ENCODE measurements around the gene TMPRSS13. TPM values are rescaled to one million over a fixed set of nuclear protein-coding genes. Genes with fewer than 3 reads are reported as not detected.

TMPRSS13 gene
- total RNA-seq, 1 donor from 2014 or later = 1.5 TPM

DNA sequence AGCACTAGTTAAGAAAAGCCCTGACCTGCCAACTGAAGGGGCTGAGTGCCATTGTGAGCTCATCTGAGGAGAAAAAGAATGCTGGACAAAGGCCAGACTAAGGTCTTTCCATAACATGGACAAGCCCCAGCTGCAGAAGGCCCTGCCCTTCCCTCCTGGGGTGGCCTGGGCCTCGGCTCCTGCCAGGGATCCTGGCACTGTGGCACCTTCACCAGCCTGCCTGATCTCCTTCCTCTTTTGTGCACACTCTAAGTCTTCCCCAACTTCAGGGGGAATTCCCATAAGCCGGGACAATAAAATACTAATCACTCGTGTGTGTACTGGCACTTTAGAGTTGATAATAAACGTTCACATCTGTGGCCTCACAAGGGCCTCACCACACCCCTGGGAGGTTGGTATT lies 9.9 kb downstream of the TMPRSS13 start:
- Mint-ChIP-seq H3K36me3 (ENCODE audit: low read depth) (no peaks in the 10 kb centered on the region), H3K27ac (peak overlapping the region; percentile 1), H3K27me3 (no peaks in the 10 kb centered on the region), H3K9me3 (no peaks in the 10 kb centered on the region), H3K4me1 (peaks cover 10% of the 10 kb centered on the region), H3K4me3 (no peak overlapping the region)
- intact Hi-C loops (cut with micrococcal nuclease) = no loop called here
- DNase-seq = no peak

DNA sequence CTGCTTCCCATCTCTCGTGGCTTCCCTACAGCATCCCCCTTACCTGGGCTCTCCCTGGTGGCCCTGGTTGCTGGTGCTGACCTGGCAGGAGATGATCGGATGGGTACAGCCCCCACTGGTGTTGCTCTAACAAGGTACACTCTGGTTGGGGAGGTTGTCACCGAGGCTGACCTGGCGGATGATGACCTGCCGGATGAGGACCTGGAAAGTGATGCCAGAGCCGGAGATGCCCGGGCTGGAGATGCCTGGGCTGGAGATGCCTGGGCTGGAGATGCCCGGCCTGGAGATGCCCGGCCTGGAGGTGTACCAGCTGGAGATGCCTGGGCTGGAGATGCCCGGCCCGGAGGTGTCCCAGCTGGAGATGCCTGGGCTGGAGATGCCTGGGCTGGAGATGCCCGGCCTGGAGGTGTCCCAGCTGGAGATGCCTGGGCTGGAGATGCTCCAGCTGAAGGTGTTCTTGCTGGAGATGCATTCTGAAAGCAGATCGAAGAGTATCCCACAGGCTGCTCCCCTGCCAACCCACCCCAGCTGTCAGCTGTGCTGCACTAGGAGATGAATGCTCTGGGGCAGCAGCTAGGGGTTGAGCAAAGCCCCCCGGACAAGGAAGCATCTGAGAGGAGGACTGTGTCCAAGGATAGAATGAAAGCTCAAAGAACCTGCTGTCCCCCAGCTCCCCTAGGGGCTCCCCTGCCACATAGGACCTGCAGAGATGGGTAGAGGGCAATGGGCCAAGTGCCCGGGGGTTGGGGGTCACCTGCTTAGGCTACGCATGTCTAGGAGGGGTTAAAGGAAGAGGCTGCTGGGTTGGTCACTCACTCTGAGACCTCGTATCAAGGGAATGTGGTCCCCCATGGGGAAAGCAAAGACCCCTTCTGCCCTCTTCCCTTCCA lies 10.6 kb downstream of the TMPRSS13 start:
- Mint-ChIP-seq H3K4me3 (no peak overlapping the region), H3K36me3 (ENCODE audit: low read depth) (no peaks in the 10 kb centered on the region), H3K27me3 (no peaks in the 10 kb centered on the region), H3K9me3 (no peaks in the 10 kb centered on the region), H3K27ac (no peak overlapping the region), H3K4me1 (peaks cover 10% of the 10 kb centered on the region)
- intact Hi-C loops (cut with micrococcal nuclease) = no loop called here
- no peak for DNase-seq

DNA sequence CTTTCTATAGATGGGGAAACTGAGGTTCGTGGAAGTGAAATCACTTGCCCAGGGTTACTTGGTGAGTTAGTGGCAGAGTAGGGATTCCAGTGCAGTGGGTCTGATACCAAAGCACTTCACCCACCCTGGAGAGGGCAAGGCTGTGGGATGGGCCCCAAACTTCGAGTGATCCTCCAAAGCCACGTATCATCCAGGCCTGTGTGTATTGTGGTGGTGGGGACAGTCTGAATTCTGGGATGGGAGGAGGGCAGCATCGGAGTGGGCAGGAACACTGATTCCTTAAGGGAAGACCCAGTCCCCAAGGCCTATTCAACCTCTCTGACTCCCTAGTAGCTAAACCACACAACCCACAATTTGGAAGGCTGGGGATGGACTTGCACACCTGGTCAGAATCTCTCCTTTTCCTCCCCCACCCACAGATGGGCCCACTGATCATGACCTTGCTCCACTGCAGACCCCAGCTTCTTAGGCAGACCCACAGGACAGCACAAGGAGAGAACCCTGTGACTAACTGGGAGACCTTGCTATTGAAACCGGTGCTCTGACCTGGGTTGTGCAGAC lies 11.5 kb downstream of the TMPRSS13 start:
- Mint-ChIP-seq H3K4me3 (no peak overlapping the region), H3K27ac (no peak overlapping the region), H3K27me3 (no peaks in the 10 kb centered on the region), H3K9me3 (no peaks in the 10 kb centered on the region), H3K36me3 (ENCODE audit: low read depth) (no peaks in the 10 kb centered on the region), H3K4me1 (peaks cover 10% of the 10 kb centered on the region)
- DNase-seq = no peak
- intact Hi-C loops (cut with micrococcal nuclease) = no loop called here

DNA sequence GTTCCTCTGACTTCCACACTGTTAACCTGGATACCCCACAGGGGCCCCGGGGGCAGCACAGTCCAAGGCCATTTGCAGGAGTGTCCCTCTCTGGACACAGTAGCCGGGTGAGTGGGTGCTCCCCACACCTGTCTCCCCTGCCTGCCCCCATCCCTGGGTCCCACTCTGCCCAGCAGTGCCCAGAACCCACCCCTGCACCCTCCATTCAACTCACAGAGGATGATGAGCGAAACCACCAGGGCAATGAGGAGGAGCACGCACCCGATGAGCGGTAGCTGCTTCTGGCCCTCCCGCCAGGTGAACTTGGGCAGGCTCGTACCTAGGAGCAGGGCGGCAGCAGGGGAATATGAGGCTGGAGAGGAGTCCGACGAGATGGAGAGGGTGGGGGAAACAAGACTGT lies 12.2 kb downstream of the TMPRSS13 start:
- Mint-ChIP-seq H3K4me1 (peaks cover 10% of the 10 kb centered on the region), H3K4me3 (no peak overlapping the region), H3K27ac (no peak overlapping the region), H3K9me3 (no peaks in the 10 kb centered on the region), H3K36me3 (ENCODE audit: low read depth) (no peaks in the 10 kb centered on the region), H3K27me3 (no peaks in the 10 kb centered on the region)
- no peak for DNase-seq
- intact Hi-C loops (cut with micrococcal nuclease) = no loop called here

DNA sequence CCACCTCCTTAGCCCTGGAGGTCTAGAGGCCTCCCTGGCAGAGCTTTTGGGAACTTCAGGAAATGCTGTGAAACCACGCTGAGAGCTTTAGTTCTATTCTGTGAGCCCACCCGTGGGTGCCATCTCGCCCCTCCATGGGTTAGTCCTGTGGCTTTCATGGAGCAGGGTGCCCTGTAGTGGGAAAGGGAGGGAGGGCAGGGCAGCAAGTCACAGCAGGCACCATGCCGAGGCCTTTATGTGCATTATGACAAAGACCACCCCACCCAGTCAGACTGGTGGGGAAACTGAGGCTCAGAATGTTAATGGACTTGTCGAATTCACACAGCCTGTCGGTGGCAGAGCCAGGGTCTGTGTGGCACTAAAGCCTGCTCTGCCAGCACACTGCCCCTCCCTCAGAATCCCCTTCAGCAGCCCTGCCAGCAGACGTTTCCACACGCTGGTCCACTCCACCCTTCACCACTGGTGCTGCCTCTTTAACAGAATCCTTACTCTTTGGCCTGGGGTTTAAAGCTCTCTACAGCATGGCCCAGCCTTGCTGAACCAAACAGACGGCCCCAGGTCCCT lies 13.4 kb downstream of the TMPRSS13 start:
- H3K4me1 Mint-ChIP-seq = peaks cover 10% of the 10 kb centered on the region
- no peak for DNase-seq
- intact Hi-C loops (cut with micrococcal nuclease) = loop anchor here (2.0 kb wide), 1 partner anchor 15 kb away; no protein-coding TSS in a partner anchor
- H3K27me3 Mint-ChIP-seq = no peaks in the 10 kb centered on the region
- no peaks in the 10 kb centered on the region for H3K9me3 Mint-ChIP-seq
- H3K27ac Mint-ChIP-seq = no peak overlapping the region
- H3K36me3 Mint-ChIP-seq (ENCODE audit: low read depth) = no peaks in the 10 kb centered on the region
- no peak overlapping the region for H3K4me3 Mint-ChIP-seq

DNA sequence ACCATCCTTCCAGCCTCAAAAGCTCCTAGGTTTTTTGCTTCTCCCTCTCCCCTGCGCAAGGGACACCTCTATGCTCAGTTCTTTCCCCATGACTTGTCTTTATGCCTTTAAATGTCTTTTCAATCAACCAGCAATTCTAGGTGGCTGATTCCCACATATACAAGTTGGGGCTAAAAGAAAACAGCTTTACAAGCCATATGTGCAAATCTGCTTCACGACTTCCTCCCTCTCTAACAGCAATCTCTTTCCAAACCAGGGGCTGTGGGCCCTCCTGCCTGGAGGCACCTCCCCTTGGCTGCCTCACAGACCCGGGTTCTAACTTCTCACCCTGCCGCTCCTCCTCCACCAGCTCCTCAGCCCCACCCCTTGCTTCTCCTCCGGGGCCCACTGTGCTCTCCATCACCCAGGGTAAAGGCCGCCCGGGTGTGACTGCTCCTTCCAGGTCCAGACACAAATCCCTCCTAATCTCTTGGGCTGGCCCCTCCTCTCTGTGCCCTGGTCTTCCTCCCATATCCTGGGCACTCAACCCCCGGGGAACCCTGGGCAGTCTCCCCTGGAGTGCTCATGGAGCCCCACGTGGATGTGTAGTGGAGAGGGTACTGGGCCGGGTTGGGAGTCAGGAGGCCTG lies 14.1 kb downstream of the TMPRSS13 start:
- intact Hi-C loops (cut with micrococcal nuclease) = loop anchor here (2.0 kb wide), 1 partner anchor 16 kb away; no protein-coding TSS in a partner anchor
- Mint-ChIP-seq H3K4me3 (no peak overlapping the region), H3K36me3 (ENCODE audit: low read depth) (no peaks in the 10 kb centered on the region), H3K27ac (no peak overlapping the region), H3K9me3 (no peaks in the 10 kb centered on the region), H3K4me1 (peaks cover 9% of the 10 kb centered on the region), H3K27me3 (no peaks in the 10 kb centered on the region)
- no peak for DNase-seq

DNA sequence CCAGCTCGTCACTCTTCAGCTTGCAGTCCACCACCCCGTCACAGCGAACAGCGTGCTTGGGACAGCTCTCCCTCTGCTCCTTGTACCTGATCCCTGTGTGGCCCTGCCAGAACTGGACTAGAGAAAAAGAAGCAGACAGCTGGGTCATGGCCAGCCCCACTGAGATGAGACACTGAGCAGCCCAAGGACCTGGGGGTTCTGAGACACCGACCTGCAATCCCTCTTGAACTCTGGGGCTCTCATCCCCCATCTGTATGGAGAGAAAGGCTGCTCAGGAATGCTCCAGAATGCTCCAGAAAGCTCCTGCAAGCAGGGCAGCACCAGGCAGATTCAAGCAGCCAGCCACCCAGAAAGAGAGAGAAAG lies 14.8 kb downstream of the TMPRSS13 start:
- H3K4me3 Mint-ChIP-seq = no peak overlapping the region
- intact Hi-C loops (cut with micrococcal nuclease) = loop anchor here (2.0 kb wide), 1 partner anchor 16 kb away; no protein-coding TSS in a partner anchor
- no peak for DNase-seq
- H3K9me3 Mint-ChIP-seq = no peaks in the 10 kb centered on the region
- no peak overlapping the region for H3K27ac Mint-ChIP-seq
- no peaks in the 10 kb centered on the region for H3K27me3 Mint-ChIP-seq
- peaks cover 4% of the 10 kb centered on the region for H3K4me1 Mint-ChIP-seq
- no peaks in the 10 kb centered on the region for H3K36me3 Mint-ChIP-seq (ENCODE audit: low read depth)

DNA sequence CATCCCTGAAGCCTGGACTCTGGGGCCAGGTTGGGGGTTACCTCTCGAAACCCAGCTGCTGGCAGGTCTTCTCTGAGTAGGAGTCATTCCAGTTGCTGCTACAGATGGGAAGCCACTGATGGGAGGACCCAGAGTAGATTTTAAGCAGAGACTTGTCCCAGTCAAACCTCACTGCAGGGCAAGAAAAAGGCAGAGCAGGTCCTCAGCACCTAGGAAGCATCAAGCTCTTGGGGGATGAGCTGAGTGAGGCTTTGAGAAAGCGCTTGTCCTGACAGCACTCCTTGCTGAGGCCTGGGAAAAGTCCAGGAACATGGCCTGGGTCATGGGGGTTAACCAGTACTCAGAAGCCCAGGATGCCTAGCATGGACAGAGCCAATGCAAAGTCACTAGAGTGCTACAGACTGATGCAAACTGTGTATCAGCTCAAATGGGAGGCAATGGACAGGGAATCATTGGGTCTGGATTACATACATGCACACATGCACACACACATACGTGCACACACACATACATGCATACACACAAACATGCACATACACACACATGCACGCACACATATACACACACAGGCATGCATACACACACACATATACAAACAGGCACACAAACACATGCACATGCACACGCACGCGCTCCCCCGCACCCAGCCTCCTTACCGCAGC lies 15.3 kb downstream of the TMPRSS13 start:
- Mint-ChIP-seq H3K36me3 (ENCODE audit: low read depth) (no peaks in the 10 kb centered on the region), H3K4me1 (peaks cover 4% of the 10 kb centered on the region), H3K4me3 (no peak overlapping the region), H3K27ac (no peak overlapping the region), H3K27me3 (no peaks in the 10 kb centered on the region), H3K9me3 (no peaks in the 10 kb centered on the region)
- no peak for DNase-seq
- intact Hi-C loops (cut with micrococcal nuclease) = loop anchor here (2.0 kb wide), 1 partner anchor 17 kb away; no protein-coding TSS in a partner anchor

DNA sequence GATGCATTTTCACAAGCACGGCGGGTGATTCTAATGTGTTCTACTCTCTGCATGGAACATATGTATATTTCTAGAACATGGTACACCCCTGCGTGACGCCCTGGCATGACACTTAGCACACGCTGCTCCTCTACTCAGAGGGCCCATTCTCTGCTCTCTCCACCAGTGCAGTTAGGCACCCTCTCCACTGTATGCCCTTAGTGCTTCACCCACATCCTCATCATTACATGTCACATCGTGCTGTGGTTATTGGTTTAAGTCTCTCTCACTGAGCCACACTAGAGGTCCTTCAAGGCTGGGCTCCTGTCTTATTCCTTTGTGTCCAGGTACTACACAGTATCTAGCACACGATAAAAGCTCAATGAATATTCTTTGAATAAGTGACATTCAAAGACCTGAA lies 16.7 kb downstream of the TMPRSS13 start:
- H3K27me3 Mint-ChIP-seq = no peaks in the 10 kb centered on the region
- H3K27ac Mint-ChIP-seq = no peak overlapping the region
- peaks cover 11% of the 10 kb centered on the region for H3K4me1 Mint-ChIP-seq
- H3K4me3 Mint-ChIP-seq = no peak overlapping the region
- intact Hi-C loops (cut with micrococcal nuclease) = no loop called here
- DNase-seq = no peak
- no peaks in the 10 kb centered on the region for H3K36me3 Mint-ChIP-seq (ENCODE audit: low read depth)
- no peaks in the 10 kb centered on the region for H3K9me3 Mint-ChIP-seq

DNA sequence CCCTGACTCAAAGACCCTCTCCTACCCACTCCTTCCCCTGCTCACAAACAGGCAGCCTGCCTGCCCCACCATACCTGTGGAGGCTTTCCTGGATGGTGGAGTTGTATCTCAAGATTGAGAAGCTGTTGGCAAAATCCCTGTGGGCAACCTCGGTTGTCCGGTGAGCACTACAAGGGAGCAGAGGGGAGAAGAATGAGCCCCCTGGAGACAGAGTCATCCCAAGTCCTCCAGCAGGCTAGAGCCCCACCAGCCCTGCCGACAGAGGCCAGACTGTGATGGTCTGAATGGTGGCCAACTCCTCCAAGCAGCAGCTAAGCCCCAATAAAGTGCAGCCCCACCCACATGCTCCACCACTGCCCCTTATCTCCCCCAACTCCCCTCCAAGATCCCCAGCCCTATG lies 17.5 kb downstream of the TMPRSS13 start:
- Mint-ChIP-seq H3K27ac (no peak overlapping the region), H3K4me3 (no peak overlapping the region), H3K4me1 (peaks cover 17% of the 10 kb centered on the region), H3K36me3 (ENCODE audit: low read depth) (no peaks in the 10 kb centered on the region), H3K9me3 (no peaks in the 10 kb centered on the region), H3K27me3 (no peaks in the 10 kb centered on the region)
- no peak for DNase-seq
- intact Hi-C loops (cut with micrococcal nuclease) = no loop called here

DNA sequence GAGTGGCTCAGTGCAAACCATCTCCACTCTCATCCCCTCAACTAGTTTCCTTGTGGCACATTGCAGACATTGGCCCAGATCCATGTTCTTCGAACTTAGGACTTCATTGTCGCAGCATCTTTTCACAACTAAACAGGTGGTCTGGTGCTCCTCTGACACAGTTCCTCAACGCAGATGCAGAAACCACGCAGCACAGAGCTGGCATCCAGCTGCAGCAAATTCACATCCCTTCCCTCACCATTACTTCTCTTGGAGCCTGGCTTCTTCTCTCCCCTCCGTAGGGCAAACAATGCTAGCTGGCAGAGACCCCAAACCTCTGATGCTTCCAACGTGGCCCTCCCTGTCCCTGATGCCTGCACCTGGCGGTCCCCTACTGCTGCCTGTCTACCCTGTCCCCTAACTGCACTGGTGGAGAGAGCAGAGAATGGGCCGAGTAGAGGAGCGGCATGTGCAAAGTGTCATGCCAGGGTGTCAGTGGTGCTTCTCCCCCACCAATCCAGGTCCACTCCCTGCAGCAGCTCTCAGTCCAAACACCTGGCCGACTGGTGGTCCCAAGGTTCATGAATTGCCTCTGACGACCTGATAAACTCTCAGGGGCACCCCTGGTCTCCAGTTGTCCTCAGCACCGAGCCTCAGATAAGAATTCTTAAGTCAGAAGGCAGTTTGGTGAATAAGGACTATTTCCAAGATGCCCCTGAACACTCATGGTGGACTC lies 18.1 kb downstream of the TMPRSS13 start:
- H3K4me1 Mint-ChIP-seq = peaks cover 18% of the 10 kb centered on the region
- no peaks in the 10 kb centered on the region for H3K27me3 Mint-ChIP-seq
- no peaks in the 10 kb centered on the region for H3K9me3 Mint-ChIP-seq
- DNase-seq = no peak
- H3K36me3 Mint-ChIP-seq (ENCODE audit: low read depth) = no peaks in the 10 kb centered on the region
- H3K4me3 Mint-ChIP-seq = no peak overlapping the region
- no peak overlapping the region for H3K27ac Mint-ChIP-seq
- intact Hi-C loops (cut with micrococcal nuclease) = no loop called here

DNA sequence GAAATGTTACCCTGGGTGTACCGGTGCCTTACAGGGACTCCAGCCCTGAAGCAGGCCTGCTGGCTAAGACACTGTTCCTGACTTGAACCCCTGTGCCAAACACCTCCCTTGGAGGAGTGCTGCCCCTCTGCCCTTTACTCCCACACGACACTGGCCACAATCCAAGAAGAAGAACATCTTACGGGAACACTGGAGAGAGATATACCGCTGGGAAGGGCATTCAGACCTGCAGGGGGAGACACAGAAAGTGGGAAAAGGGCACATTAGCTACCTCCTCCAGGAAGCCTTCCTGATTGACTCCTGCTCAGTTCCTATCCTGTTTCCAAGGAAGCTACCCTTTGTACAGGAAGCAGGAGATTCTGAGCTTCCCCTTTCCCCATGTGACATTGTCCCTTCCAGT lies 18.7 kb downstream of the TMPRSS13 start:
- no peaks in the 10 kb centered on the region for H3K27me3 Mint-ChIP-seq
- no peak overlapping the region for H3K4me3 Mint-ChIP-seq
- H3K27ac Mint-ChIP-seq = no peak overlapping the region
- no peaks in the 10 kb centered on the region for H3K9me3 Mint-ChIP-seq
- peaks cover 18% of the 10 kb centered on the region for H3K4me1 Mint-ChIP-seq
- intact Hi-C loops (cut with micrococcal nuclease) = no loop called here
- DNase-seq = no peak
- no peaks in the 10 kb centered on the region for H3K36me3 Mint-ChIP-seq (ENCODE audit: low read depth)
